GM19395 (cell line): Measurements from ENCODE around the gene EIF3L.
"Not testable (repeated sequence)": the region's sequence is repeated elsewhere in the genome, so short reads cannot be mapped to it uniquely, and the experiment has no call there.

ENCODE experiments used
- ATAC-seq: cut with Tn5 transposase; IDR thresholded peaks from one replicate; pipeline ENCODE4 v1.9.1; 2021; ENCODE audit warnings: mild to moderate bottlenecking, moderate library complexity; ENCODE audit not compliant: unreplicated experiment

EIF3L gene

GRCh38 chr22:37849089-37849751 lies at the start of gene EIF3L:
TSS of gene EIF3L (plus strand) at chr22:37849419. CDS start at chr22:37849450, 31 bp downstream.
- ATAC-seq, result peak; percentile 70

DNA sequence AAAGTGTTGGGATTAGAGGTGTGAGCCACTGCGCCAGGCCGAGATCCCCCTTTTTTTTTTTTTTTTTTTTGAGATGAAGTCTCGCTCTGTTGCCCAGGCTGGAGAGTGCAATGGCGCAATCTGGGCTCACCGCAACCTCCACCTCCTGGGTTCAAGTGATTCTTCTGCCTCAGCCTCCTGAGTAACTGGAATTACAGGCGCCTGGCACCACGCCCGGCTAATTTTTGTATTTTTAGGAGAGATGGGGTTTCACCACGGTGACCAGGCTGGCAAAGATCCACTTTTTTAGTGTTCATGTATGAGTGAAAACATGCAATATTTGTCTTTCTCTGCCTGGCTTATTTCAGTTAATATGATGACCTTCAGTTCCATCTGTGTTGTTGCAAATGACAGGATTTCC lies 49.2 kb upstream of the EIF3L start:
- ATAC-seq, result not testable (repeated sequence)

GRCh38 chr22:37801946-37802309 lies 47.3 kb upstream of the EIF3L start:
- ATAC-seq, result no peak

DNA sequence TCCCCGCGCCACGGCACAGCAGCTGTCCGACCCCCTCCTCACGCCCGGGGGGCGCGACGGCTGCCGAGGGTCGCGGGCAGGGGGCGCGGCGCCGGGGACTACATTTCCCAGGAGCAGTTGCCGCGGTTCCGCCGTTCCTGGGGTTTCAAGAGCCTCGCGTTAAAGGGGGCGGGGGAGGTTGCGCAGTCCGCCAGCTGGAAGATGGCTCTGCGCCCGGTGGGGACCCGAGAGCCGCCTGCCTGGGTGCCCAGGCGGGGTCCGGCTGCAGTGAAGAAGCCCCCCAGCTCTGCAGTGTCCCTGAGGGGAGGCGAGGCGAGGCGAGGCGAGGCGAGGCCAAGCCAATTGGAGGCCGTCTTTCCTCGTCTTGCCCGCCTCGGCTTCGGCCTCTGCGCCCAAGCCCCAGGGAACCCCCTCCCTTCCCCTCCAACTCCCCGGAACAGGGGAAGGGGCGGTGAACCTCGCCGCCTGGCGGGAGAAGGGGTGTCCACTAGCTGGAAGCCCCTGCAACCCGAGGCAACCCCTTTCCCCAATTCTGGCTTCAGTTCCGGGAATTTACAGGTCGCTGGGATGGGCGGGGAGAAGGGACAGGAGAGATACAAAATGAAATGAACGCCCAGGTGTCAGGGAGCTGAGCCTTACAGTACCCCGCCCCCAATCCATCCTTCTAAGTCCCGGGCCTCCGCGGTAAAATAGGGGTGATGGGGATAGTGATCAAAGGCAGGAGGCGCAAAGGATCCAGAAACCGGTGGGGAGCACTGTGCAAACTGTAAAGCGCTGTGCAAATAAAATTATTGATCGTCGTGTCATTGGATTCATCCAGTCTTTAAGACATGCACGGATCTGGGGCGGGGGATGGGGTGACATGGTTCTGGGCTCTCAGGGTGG lies 46.7 kb upstream of the EIF3L start:
- no peak for ATAC-seq

- no peak for ATAC-seq
These were observed 46.0 kb upstream of the EIF3L start for GRCh38 chr22:37803195-37803638.

DNA sequence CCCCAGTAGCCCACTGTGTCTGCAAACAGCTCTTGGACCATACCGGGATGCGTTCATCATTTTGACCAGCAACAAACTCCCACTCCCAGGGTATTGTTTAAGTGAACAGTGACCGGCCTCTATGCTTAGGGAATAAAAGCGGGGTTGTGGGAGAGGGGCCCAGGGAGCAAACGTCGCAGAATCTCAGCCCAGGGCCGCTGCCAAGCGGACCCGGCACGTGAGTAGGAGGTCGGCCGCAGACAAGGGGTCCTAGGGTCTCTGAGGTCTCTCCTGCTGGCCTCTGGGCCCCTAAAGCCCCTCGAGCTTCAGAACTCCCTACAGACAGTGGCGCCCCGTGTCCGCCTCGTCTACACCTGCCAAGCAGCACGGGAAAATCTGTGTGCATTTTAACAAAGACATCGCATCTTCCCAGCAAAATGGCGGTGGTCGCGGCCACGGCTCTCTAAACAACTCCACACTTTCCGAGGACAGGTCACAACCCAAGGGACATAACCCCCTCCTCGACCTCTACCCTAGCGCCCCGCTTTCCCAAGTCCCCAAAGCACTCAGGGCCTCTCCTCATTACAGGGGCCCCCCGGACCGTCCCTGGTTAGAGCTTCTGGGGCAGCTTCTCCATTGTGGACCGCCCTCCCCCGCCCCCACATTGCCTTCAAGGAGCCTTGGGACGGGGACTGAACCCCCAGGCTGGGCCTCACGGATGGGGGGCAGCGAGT lies 45.4 kb upstream of the EIF3L start:
- ATAC-seq, result no peak

- no peak for ATAC-seq
These were observed 44.8 kb upstream of the EIF3L start for GRCh38 chr22:37804352-37804880.

- no peak for ATAC-seq
These were observed 44.1 kb upstream of the EIF3L start for GRCh38 chr22:37804881-37805809.

DNA sequence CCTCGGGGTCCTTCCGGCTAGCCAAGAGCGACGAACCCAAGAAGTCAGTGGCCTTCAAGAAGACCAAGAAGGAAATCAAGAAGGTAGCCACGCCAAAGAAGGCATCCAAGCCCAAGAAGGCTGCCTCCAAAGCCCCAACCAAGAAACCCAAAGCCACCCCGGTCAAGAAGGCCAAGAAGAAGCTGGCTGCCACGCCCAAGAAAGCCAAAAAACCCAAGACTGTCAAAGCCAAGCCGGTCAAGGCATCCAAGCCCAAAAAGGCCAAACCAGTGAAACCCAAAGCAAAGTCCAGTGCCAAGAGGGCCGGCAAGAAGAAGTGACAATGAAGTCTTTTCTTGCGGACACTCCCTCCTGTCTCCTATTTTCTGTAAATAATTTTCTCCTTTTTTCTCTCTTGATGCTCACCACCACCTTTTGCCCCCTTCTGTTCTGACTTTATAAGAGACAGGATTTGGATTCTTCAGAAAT lies 43.4 kb upstream of the EIF3L start:
- no peak for ATAC-seq

GRCh38 chr22:37806409-37807333 lies 42.5 kb upstream of the EIF3L start:
- ATAC-seq, result no peak

GRCh38 chr22:37807410-37808293 lies 41.6 kb upstream of the EIF3L start, which contains the start of gene GCAT:
TSS of gene GCAT (plus strand) at chr22:37807934. CDS start at chr22:37807968, 34 bp downstream.
- peak; percentile 73 for ATAC-seq

- no peak for ATAC-seq
These were observed 40.9 kb upstream of the EIF3L start for GRCh38 chr22:37808294-37808657.

GRCh38 chr22:37809672-37810333 lies 39.4 kb upstream of the EIF3L start:
- no peak for ATAC-seq

DNA sequence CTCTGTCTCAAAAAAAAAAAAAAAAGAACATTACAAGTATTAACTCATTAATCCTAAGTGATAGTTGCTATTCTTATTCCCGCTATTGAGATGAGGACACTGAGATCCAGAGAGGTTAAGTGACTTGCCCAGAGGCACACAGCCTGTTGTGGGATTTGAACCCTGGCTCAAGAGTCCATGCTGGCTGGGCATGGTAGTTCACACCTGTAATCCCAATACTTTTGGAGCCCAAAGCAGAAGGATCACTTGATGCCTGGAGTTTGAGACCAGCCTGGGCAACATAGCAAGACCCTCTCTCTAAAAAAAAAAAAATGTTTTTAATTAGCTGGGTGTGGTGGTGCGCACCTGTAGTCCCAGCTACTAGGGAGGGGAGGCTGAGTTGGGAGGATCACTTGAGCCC lies 37.4 kb upstream of the EIF3L start:
- no peak for ATAC-seq

DNA sequence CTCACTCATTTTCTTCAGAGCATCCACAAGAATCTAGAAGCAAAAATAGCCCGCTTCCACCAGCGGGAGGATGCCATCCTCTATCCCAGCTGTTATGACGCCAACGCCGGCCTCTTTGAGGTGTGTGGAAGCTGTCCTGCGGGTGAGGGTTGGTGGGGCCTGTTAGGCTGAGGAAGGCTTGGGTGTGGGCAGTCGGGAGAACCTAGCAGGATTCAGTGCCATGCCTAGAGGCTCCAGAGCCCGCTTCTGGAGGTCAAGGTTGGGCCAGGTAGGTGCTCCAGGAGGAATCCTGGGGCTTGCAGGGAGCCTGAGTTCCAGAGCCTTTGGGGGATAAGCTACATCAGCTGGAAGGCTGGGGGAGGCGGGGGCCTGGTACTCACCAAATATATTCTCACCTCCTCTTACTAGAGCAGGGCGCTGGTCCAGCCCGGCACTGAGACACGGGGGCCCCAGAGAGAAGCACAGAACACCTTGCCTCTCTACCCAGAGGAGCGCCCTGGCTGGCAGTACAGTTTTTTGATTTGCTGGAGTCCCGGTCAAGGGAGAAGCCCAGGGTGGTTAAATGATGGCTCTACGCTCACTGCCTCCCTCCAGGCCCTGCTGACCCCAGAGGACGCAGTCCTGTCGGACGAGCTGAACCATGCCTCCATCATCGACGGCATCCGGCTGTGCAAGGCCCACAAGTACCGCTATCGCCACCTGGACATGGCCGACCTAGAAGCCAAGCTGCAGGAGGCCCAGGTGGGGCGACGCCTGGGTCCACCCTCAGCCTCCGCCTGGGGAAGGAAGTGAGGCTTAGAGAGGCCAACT lies 36.1 kb upstream of the EIF3L start:
- no peak for ATAC-seq

GRCh38 chr22:37815593-37815992 lies 33.6 kb upstream of the EIF3L start:
- no peak for ATAC-seq
